Measurements from ENCODE around the gene CDC14B. TPM values are rescaled to one million over a fixed set of nuclear protein-coding genes. Genes with fewer than 3 reads are reported as not detected.

Gene CDC14B
- total RNA-seq, 2 experiments from 2014 or later, result 1.1 to 1.5 TPM

DNA sequence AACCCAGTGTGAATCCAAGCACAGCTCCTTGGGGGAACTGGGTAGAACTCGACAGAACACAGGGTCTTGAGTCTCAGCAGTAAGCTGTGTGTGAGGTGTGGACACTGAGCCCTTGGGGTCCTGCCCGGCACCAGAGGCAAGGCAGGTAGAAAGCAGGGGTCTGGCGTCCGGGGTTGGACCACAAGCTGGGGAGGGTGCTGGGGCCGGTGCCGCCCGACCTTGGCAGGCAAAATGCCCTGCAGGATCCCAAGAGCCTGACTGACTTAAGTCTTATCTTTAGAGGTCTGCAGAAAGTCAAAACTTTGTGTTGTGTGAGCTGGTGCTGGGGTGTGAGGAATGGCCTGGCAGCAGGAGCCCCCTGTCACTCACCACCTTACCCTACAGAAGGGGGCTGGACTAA lies 120.4 kb downstream of the CDC14B start:
- ATAC-seq (no peak), DNase-seq (no peak)
- H3K4me1 Mint-ChIP-seq, result no peaks in the 10 kb centered on the region
- POLR2A ChIA-PET, result no interaction called here
- no peaks in the 10 kb centered on the region for H3K9me3 Mint-ChIP-seq (ENCODE audit: low read depth)
- no peak overlapping the region for H3K27ac Mint-ChIP-seq
- H3K36me3 Mint-ChIP-seq (ENCODE audit: low read depth), result no peaks in the 10 kb centered on the region
- no peaks in the 10 kb centered on the region for H3K27me3 Mint-ChIP-seq
- intact Hi-C loops (cut with DNase I, micrococcal nuclease), result no loop called here
- H3K4me3 Mint-ChIP-seq, result no peak overlapping the region
- CTCF ChIA-PET, result interaction anchor here (0.9 kb wide), 1 partner anchor 10 kb away, joined by 3 read pairs; no protein-coding TSS in a partner anchor

DNA sequence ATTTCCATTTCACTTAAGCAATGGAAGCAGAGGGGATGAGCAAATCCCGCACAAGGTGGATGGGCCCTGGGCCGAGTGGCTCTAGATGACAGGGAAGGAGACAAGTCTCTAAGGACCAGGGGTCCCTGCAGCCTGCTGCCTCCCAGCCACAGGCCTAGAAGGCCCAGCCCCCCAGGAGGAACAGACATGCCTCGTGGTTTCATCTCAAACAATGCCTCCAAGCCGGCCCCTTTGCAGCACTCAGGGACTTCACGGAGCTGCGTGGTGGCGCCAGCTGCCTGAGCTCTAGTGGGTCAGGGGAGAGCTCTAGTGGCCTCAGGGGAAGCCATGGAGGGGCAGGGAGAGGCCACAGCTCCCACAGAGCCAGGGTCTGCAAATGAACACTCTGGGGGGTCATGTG lies 120.8 kb downstream of the CDC14B start:
- ChIA-PET CTCF (interaction anchor here (0.9 kb wide), 1 partner anchor 11 kb away, joined by 3 read pairs; no protein-coding TSS in a partner anchor), POLR2A (no interaction called here)
- ATAC-seq (no peak), DNase-seq (no peak)
- H3K27ac Mint-ChIP-seq, result peak overlapping the region; percentile 27
- no peak overlapping the region for H3K4me3 Mint-ChIP-seq
- no peaks in the 10 kb centered on the region for H3K9me3 Mint-ChIP-seq (ENCODE audit: low read depth)
- H3K27me3 Mint-ChIP-seq, result no peaks in the 10 kb centered on the region
- intact Hi-C loops (cut with DNase I, micrococcal nuclease), result no loop called here
- no peaks in the 10 kb centered on the region for H3K4me1 Mint-ChIP-seq
- H3K36me3 Mint-ChIP-seq (ENCODE audit: low read depth), result no peaks in the 10 kb centered on the region

DNA sequence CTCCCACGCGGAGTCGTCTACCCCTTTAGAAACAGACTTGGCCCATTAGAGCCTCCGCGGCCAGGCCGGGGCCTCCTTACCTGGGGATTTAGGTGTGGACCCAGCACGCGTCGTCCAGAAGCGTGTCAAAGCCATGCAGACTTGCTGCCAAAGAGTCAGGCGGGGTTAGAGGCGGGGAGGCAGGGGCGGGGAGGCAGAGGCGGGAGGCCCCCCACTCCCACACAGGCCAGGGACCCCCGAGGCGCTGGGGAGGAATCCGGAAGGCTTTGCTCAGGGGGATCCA lies 122.6 kb downstream of the CDC14B start:
- Mint-ChIP-seq H3K27ac (no peak overlapping the region), H3K36me3 (ENCODE audit: low read depth) (no peaks in the 10 kb centered on the region), H3K4me1 (no peaks in the 10 kb centered on the region), H3K27me3 (no peaks in the 10 kb centered on the region), H3K9me3 (ENCODE audit: low read depth) (no peaks in the 10 kb centered on the region), H3K4me3 (no peak overlapping the region)
- no peak for ATAC-seq
- CTCF ChIA-PET, result no interaction called here
- no peak for DNase-seq
- POLR2A ChIA-PET, result no interaction called here
- intact Hi-C loops (cut with DNase I, micrococcal nuclease), result no loop called here

DNA sequence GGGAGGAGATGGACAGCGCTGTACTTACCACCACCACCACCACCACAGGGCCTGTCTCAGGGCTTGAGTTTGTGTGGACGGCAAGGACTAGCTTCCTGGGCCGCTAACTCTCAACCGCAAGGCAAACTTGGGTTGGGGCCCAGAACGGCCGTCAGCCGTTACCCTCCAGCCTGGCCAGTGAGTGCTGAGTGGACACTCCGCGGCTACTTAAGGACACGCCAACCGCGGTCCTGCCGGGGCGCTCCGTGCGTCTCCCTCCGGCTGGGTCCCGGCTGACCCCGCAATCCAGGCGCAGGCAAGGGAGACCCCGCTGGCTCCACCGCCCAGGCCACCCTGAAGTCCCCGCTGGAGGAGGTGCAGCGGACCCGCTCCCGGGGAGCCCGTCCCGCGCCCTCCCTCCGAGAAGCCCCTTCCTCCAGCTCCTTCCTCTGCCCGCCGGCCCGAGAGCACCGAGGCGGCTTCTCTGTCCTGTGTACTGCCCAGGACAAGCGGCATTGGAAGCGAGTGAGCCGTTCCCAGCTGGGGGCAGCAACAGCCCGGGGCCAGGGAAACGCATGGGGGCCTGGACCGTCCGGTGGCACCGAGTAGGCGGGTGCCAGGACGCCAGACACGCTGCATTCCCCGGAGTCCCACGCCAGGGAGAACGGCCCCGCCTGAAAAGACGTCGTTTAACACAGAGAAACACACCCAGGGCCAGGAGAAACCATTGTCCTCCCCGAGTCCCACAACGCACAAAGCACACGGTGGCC lies 123.1 kb downstream of the CDC14B start:
- ChIA-PET CTCF (no interaction called here), POLR2A (no interaction called here)
- intact Hi-C loops (cut with DNase I, micrococcal nuclease), result no loop called here
- Mint-ChIP-seq H3K4me1 (peaks cover 3% of the 10 kb centered on the region), H3K27me3 (no peaks in the 10 kb centered on the region), H3K9me3 (ENCODE audit: low read depth) (no peaks in the 10 kb centered on the region), H3K4me3 (no peak overlapping the region), H3K36me3 (ENCODE audit: low read depth) (peaks cover 2% of the 10 kb centered on the region), H3K27ac (no peak overlapping the region)
- ATAC-seq (no peak), DNase-seq (no peak)

DNA sequence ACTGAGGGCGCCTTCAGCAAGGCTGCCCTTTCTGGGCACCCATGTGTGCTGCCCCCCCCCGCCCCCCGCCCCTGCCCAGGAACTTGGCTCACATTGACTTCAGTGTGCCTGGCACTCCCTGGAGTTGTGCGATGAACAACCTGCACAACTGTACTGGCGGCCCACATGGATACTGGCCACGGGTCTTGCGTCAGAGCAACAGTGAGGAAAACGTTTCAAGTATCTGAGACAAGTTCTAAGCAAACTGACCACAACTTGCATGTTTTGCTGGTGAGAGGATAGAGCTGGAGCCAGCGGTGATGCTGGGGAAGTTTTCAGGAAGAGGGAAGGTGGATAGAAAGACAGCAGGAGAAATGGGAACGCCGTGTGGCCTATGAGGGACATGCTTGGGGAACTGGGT lies 124.3 kb downstream of the CDC14B start:
- POLR2A ChIA-PET, result no interaction called here
- CTCF ChIA-PET, result interaction anchor here (0.9 kb wide), 1 partner anchor 63 kb away, joined by 3 read pairs; no protein-coding TSS in a partner anchor
- intact Hi-C loops (cut with DNase I, micrococcal nuclease), result no loop called here

DNA sequence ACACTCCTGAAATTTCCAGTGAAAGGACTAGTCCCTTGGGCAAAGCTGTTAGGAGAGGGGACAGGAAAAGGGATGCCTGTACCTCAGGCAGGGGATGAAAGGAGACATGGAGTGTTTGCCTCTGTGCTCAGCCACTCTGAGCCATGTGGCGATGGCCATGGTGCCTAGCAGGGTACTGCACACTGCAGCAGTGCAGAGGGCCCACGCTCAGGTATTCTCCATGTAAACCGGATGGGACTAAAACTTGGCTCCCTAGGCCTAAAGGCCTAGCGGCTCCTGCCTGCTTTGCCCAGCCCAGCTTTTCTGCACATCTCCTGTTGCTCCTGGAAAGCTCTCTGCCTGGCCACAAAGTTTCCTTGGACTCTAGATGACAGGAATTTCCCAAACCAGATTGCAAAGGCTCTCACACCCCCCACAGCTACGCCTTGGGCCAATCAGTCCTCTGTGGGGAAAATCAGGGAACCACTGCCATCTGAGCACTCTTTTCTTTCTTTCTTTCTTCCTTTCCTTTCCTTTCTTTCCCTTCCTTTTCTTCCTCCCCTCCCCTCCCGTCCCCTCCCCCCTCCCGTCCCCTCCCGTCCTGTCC lies 125.3 kb downstream of the CDC14B start:
- H3K36me3 Mint-ChIP-seq (ENCODE audit: low read depth), result peaks cover 13% of the 10 kb centered on the region
- no peak for ATAC-seq
- intact Hi-C loops (cut with DNase I, micrococcal nuclease), result loop anchor here in 1 of 2 experiments (5.0 kb wide), 1 partner anchor 42 kb away; the partner anchor contains the start of gene HABP4

More for the DNA sequence above, 124.3 kb downstream of the CDC14B start:
- Mint-ChIP-seq H3K27ac (no peak overlapping the region), H3K4me1 (peaks cover 11% of the 10 kb centered on the region), H3K9me3 (ENCODE audit: low read depth) (no peaks in the 10 kb centered on the region), H3K4me3 (no peak overlapping the region), H3K27me3 (no peaks in the 10 kb centered on the region), H3K36me3 (ENCODE audit: low read depth) (peaks cover 6% of the 10 kb centered on the region)
- DNase-seq (no peak), ATAC-seq (no peak)

DNA sequence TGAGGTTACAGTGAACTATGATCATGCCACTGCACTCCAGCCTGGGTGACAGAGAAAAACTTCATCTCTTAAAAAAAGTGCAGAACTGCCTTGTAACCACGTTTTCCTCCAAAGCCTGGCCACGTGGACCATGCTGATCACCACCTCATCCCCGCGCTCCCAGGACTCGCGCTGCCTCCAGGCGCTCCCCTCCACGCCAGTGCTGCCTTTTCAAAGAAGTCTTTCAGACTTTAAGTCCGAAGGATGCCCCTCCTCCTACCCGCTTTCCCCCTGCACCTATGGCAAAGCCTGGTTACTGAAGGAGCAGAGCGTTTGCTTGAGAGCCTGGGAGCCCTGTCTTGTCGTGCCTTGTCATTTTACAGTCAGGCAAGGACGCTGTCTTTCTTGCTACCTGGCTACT lies 125.9 kb downstream of the CDC14B start:
- ATAC-seq (no peak), DNase-seq (no peak)
- H3K4me1 Mint-ChIP-seq, result peaks cover 11% of the 10 kb centered on the region
- H3K9me3 Mint-ChIP-seq (ENCODE audit: low read depth), result no peaks in the 10 kb centered on the region
- no peak overlapping the region for H3K27ac Mint-ChIP-seq
- no peak overlapping the region for H3K4me3 Mint-ChIP-seq
- POLR2A ChIA-PET, result no interaction called here
- CTCF ChIA-PET, result interaction anchor here (1.1 kb wide), 1 partner anchor 79 kb away, joined by 3 read pairs; no protein-coding TSS in a partner anchor
- H3K27me3 Mint-ChIP-seq, result no peaks in the 10 kb centered on the region
- H3K36me3 Mint-ChIP-seq (ENCODE audit: low read depth), result peaks cover 18% of the 10 kb centered on the region
- intact Hi-C loops (cut with DNase I, micrococcal nuclease), result loop anchor here in 1 of 2 experiments (5.0 kb wide), 1 partner anchor 41 kb away; the partner anchor contains the start of gene HABP4

More for the DNA sequence above, 125.3 kb downstream of the CDC14B start:
- H3K9me3 Mint-ChIP-seq (ENCODE audit: low read depth), result no peaks in the 10 kb centered on the region
- H3K27me3 Mint-ChIP-seq, result no peaks in the 10 kb centered on the region
- no peak for DNase-seq
- POLR2A ChIA-PET, result no interaction called here
- no peak overlapping the region for H3K27ac Mint-ChIP-seq
- H3K4me1 Mint-ChIP-seq, result peaks cover 11% of the 10 kb centered on the region
- no peak overlapping the region for H3K4me3 Mint-ChIP-seq
- CTCF ChIA-PET, result no interaction called here

DNA sequence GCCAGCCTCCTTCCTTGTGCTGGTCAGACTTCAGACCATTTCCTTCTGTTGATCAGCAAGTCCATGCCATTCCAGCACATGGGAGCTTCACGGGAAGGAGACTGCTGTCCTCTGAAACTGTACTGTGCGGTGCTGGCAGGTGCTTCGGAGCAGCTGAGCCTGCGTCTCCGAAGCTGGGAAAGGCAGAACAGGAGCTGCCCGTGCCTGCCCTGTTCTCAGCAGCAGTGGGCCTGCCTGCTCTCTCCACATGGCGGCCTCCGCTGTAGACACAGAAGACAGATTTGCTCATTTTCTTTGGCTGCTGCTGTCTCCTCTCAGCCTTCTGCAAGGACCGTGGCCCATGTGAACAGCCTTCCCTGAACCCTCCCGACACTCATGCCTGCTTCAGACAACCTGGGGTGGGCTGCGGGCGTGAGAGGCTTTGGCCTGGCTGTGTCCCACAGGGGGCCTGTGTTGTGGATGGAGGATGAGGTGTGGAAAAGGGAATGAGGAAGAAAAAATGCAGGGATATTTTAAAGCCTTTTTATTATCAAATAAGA lies 126.6 kb downstream of the CDC14B start:
- DNase-seq, result no peak
- POLR2A ChIA-PET, result no interaction called here
- no peaks in the 10 kb centered on the region for H3K9me3 Mint-ChIP-seq (ENCODE audit: low read depth)
- no peak overlapping the region for H3K27ac Mint-ChIP-seq
- H3K36me3 Mint-ChIP-seq (ENCODE audit: low read depth), result peaks cover 24% of the 10 kb centered on the region
- no peak for ATAC-seq
- CTCF ChIA-PET, result interaction anchor here (1.1 kb wide), 1 partner anchor 79 kb away, joined by 3 read pairs; no protein-coding TSS in a partner anchor
- H3K27me3 Mint-ChIP-seq, result no peaks in the 10 kb centered on the region
- peaks cover 11% of the 10 kb centered on the region for H3K4me1 Mint-ChIP-seq
- intact Hi-C loops (cut with DNase I, micrococcal nuclease), result loop anchor here in 1 of 2 experiments (5.0 kb wide), 1 partner anchor 41 kb away; the partner anchor contains the start of gene HABP4
- H3K4me3 Mint-ChIP-seq, result no peak overlapping the region

DNA sequence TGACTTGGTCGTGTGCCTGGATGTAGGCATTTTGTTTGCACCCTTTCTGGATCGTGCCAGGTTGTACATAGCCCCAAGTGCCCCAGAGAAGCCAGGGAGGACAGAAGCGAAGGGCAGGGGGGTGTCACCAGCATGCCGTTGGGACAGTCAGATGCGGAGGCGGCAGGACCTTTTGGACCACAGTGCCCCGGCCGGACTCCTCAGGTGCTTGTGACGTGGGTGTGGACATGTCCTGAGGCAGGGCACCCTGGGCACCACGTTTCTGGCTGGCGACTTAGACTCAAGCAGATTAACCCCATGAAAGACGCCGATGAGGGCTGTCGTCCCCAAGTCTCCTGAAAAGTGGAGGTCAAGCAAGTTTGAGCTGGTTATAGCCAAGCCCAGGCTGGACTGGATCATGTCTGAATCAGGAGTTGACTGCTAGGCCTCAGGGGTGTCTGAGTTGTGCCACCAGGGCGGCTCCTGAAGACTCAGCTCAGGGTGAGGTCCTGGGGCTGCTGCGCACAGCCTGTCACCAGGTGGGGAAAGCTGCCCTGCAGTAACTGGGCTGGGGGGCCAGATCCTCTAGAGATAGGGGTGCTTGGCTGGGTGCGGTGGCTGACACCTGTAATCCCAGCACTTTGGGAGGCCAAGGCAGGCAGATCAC lies 127.6 kb downstream of the CDC14B start:
- H3K4me3 Mint-ChIP-seq, result no peak overlapping the region
- H3K36me3 Mint-ChIP-seq (ENCODE audit: low read depth), result peaks cover 26% of the 10 kb centered on the region
- H3K4me1 Mint-ChIP-seq, result peaks cover 11% of the 10 kb centered on the region
- peak overlapping the region; percentile 70 for H3K27ac Mint-ChIP-seq
- DNase-seq (no peak), ATAC-seq (no peak)
- H3K9me3 Mint-ChIP-seq (ENCODE audit: low read depth), result no peaks in the 10 kb centered on the region
- no peaks in the 10 kb centered on the region for H3K27me3 Mint-ChIP-seq
- POLR2A ChIA-PET, result interaction anchor here (0.5 to 0.6 kb wide), 2 partner anchors 11 to 74 kb away, joined by 3 to 4 read pairs; no protein-coding TSS in a partner anchor
- intact Hi-C loops (cut with DNase I, micrococcal nuclease), result loop anchor here (1.0 to 5.0 kb wide), 4 partner anchors 13 to 73 kb away; partner anchors contain the start of gene HABP4 (in 2 of the 2)
- CTCF ChIA-PET, result interaction anchor here (1.0 kb wide), 1 partner anchor 14 kb away, joined by 4 read pairs; no protein-coding TSS in a partner anchor

DNA sequence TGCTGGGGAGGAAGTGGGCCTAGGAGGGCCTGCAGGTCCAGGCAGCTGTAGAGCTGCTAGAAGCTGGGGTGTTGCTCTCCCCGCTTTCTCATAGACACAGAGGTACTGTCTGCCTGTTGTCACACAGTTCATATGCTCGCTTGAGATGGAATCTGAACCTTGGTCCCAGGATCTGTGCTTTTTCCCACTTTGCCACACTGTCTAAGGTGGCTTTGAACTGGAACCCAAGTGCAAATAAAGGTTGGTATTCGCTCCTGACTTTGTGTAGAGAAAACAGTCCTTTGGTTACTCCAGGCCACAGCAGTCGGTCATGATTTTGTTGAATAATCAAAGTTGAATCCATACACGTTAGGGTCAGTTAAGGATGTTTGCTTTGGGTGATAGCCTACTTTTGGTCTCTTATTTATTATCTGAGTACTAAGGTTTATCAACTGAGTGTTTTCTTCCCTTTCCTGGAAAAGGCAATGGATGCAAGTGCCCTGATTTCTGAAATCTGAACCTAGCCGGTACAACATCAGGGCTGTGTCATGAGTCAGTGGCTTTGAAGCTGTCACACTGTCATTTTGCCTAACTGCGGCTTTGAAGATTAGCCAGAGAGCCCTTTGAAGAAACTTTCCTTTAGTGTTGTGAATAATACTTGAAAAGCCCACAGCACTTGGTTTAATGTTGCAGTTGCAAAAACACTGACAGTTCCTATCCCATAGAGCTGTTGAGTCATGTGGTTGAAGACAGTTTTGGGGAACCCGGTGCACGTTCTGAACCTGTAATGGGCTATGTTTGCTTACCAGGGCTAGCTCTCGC lies 128.4 kb downstream of the CDC14B start:
- ChIA-PET POLR2A (interaction anchor here (0.5 to 0.6 kb wide), 3 partner anchors 10 to 75 kb away, joined by 3 to 5 read pairs (median 4); no protein-coding TSS in a partner anchor), CTCF (interaction anchor here (1.0 kb wide), 1 partner anchor 14 kb away, joined by 4 read pairs; no protein-coding TSS in a partner anchor)
- intact Hi-C loops (cut with DNase I, micrococcal nuclease), result loop anchor here (1.0 to 5.0 kb wide), 4 partner anchors 12 to 74 kb away; partner anchors contain the start of gene HABP4 (in 2 of the 2)
- DNase-seq, result peak; percentile 68
- Mint-ChIP-seq H3K36me3 (ENCODE audit: low read depth) (peaks cover 32% of the 10 kb centered on the region), H3K9me3 (ENCODE audit: low read depth) (no peaks in the 10 kb centered on the region), H3K4me3 (no peak overlapping the region), H3K27me3 (no peaks in the 10 kb centered on the region), H3K4me1 (peaks cover 11% of the 10 kb centered on the region), H3K27ac (peak overlapping the region; percentile 70)
- peak; percentile 94 for ATAC-seq
